Activated CD4-positive, alpha-beta T cell treated with anti-CD3 and anti-CD28 coated beads for 24 hours (primary cell): ENCODE measurements around the gene ITPRID2.
A peak's percentile ranks its signal among the peaks of the same experiment; 100 is the strongest.
"Not testable (repeated sequence)": the region's sequence is repeated elsewhere in the genome, so short reads cannot be mapped to it uniquely, and the experiment has no call there.

Experiments used
- DNase-seq, 2 donors: peaks; one replicate each; pipeline ENCODE4 v3.0.0-alpha.2; 2020; ENCODE audit warnings: low read depth in 2 of 2

Gene ITPRID2

DNA sequence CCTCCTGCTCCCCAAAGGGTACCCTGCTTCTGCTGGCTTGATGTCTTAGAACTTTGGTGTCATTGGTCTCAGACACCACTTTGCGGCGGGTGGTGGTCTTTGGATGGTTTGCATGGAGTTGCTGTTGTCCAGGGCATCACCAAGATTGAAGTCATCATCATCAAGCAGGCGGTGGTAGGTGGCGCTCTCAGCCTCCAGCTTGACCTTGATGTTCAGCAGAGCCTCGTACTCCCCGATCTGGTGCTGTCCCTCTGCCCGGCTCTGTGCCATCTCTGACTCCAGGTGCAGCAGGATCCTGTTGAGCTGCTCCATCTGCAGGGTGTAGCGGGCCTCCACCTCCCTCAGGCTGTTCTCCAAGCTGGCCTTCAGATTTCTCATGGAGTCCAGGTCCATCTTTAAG is 69.6 kb downstream of the ITPRID2 start:
- not testable (repeated sequence) for DNase-seq

DNA sequence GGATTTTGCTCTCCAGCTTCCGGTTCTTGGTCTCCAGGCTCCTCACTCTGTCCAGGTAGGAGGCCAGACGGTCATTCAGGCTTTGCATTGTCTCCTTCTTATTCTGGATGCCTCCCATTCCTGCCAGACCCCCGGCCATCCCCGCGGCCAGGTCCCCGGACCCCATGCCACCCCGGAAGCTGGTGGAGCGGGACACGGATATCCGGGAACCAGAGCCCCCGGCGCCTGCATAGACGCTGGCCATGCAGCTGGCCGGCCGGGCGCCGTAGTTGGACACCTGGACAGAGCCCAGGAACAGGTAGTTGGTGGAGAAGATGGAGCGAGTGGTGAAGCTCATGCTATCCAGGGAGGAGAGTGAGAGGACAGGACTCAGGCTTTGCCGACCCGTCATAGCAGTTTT is 70.6 kb downstream of the ITPRID2 start:
- DNase-seq: no peak

DNA sequence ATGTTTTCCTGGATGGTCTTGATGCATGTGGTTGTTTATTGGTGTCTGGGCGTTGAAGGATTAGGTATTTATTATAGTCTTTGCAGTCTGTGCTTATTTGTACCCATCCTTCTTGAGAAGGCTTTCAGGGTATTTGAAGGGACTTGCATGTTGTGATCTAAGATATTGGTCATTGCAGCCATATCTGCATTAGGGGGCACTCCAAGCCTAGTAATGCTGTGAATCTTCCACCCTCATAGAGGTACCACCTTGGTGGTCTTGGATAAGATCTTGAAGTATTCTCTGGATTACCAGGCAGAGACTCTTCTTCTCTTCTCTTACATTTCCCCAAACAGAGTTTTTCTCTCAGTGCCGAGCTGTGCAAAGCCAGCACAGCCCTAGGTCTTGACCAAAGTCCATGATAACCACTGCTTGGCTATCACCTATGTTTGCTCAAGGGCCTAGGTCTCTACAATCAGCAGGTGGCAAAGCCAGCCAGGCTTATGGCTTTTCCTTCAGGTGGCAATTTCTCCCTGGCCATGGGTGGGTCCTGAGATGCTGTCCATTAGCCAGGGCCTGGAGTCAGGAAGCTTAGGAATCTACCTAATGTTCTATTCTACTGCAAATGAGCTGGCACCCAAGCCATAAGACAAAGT is 78.7 kb downstream of the ITPRID2 start:
- no peak for DNase-seq

GRCh38 chr2:181971032-181971431 is 79.5 kb downstream of the ITPRID2 start:
- DNase-seq: no peak

DNA sequence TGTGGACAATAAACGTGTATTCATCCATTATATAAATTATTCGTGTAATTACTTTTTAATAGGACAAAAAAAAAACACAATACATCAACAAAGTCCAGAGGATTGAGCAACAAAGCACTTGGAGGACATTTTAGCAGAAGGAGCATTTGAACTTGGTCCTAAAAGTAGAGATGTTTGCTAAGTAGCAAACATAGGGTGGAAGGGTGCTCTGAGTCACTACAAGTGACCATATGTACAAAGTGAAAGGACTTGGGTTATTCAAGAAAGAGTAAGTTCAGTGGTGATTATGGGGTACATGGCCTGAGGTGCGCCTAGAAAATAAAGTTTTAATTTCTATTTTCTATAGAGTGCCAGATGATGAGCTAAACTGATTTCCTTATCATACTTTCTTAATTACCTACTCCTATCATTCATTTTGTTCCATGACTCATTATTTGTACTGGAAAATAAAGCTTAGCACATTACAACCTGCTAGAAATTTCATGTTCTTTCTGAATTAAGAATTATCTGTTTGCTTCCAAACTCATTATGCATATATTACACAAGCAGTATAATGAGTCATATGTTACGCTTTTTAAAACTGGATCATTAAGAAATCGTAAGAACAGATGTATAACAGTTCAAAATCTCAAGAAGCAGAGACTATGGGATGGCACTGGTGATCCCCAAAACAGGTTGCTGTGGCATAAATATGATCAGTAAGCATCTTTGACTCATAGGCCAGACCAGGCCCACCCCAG is 81.1 kb downstream of the ITPRID2 start:
- DNase-seq: no peak

- DNase-seq: no peak
These were observed 81.7 kb downstream of the ITPRID2 start for GRCh38 chr2:181973171-181973783.

- DNase-seq: peak in 1 of 2 donors; percentile 3
These were observed 86.3 kb downstream of the ITPRID2 start for GRCh38 chr2:181977661-181978350.

- no peak for DNase-seq
These were observed 87.0 kb downstream of the ITPRID2 start for GRCh38 chr2:181978351-181979150.
